ENCODE results near the gene KAZN. TPM values are rescaled to one million over a fixed set of nuclear protein-coding genes. Genes with fewer than 3 reads are reported as not detected.

KAZN gene
- total RNA-seq, 1 donor from 2014 or later, result 40.6 TPM

- DNase-seq (ENCODE audit: low spot score), result no peak
Observed at GRCh38 chr1:14677292-14677971, 78.9 kb downstream of the KAZN start.

- no peak for DNase-seq (ENCODE audit: low spot score)
Observed at GRCh38 chr1:14678011-14678638, 79.6 kb downstream of the KAZN start.

- DNase-seq (ENCODE audit: low spot score), result no peak
Observed at GRCh38 chr1:14679027-14679688, 80.7 kb downstream of the KAZN start.

- DNase-seq (ENCODE audit: low spot score), result no peak
Observed at GRCh38 chr1:14681182-14681581, 82.7 kb downstream of the KAZN start.

GRCh38 chr1:14682941-14683621 lies 84.6 kb downstream of the KAZN start:
- DNase-seq (ENCODE audit: low spot score), result no peak

- no peak for DNase-seq (ENCODE audit: low spot score)
Observed at GRCh38 chr1:14685078-14685477, 86.6 kb downstream of the KAZN start.

- DNase-seq (ENCODE audit: low spot score), result no peak
Observed at GRCh38 chr1:14686701-14687100, 88.2 kb downstream of the KAZN start.

- no peak for DNase-seq (ENCODE audit: low spot score)
Observed at GRCh38 chr1:14687147-14687546, 88.7 kb downstream of the KAZN start.

GRCh38 chr1:14689996-14690615 lies 91.6 kb downstream of the KAZN start:
- DNase-seq (ENCODE audit: low spot score), result no peak

GRCh38 chr1:14693949-14694348 lies 95.5 kb downstream of the KAZN start:
- no peak for DNase-seq (ENCODE audit: low spot score)

GRCh38 chr1:14694589-14694988 lies 96.1 kb downstream of the KAZN start:
- no peak for DNase-seq (ENCODE audit: low spot score)

GRCh38 chr1:14696761-14697160 lies 98.3 kb downstream of the KAZN start:
- DNase-seq (ENCODE audit: low spot score), result no peak

- DNase-seq (ENCODE audit: low spot score), result no peak
Observed at GRCh38 chr1:14697353-14697752, 98.9 kb downstream of the KAZN start.

- no peak for DNase-seq (ENCODE audit: low spot score)
Observed at GRCh38 chr1:14698314-14698713, 99.8 kb downstream of the KAZN start.

- DNase-seq (ENCODE audit: low spot score), result no peak
Observed at GRCh38 chr1:14699620-14700019, 101.1 kb downstream of the KAZN start.

GRCh38 chr1:14704846-14705245 lies 106.4 kb downstream of the KAZN start:
- no peak for DNase-seq (ENCODE audit: low spot score)

- DNase-seq (ENCODE audit: low spot score), result no peak
Observed at GRCh38 chr1:14705824-14706223, 107.3 kb downstream of the KAZN start.

GRCh38 chr1:14706631-14707030 lies 108.1 kb downstream of the KAZN start:
- DNase-seq (ENCODE audit: low spot score), result no peak

GRCh38 chr1:14707531-14708445 lies 109.3 kb downstream of the KAZN start:
- no peak for DNase-seq (ENCODE audit: low spot score)

- no peak for DNase-seq (ENCODE audit: low spot score)
Observed at GRCh38 chr1:14710331-14710730, 111.8 kb downstream of the KAZN start.

- no peak for DNase-seq (ENCODE audit: low spot score)
Observed at GRCh38 chr1:14712136-14712535, 113.7 kb downstream of the KAZN start.

Data from ureter (tissue), 1 donor.